GM10847 (cell line): ENCODE results near the gene SESTD1.

Source experiments
- POLR2A ChIP-seq: IDR thresholded peaks from 2 replicates; pipeline ENCODE4 v1.6.1; 2011; ENCODE audit not compliant: insufficient read length; ENCODE audit errors: extremely low read depth

The SESTD1 gene

GRCh38 chr2:179252423-179252822 lies 12.2 kb downstream of the SESTD1 start:
- no peak for TF ChIP-seq POLR2A

GRCh38 chr2:179251870-179252269 lies 12.8 kb downstream of the SESTD1 start:
- TF ChIP-seq POLR2A, result no peak

DNA sequence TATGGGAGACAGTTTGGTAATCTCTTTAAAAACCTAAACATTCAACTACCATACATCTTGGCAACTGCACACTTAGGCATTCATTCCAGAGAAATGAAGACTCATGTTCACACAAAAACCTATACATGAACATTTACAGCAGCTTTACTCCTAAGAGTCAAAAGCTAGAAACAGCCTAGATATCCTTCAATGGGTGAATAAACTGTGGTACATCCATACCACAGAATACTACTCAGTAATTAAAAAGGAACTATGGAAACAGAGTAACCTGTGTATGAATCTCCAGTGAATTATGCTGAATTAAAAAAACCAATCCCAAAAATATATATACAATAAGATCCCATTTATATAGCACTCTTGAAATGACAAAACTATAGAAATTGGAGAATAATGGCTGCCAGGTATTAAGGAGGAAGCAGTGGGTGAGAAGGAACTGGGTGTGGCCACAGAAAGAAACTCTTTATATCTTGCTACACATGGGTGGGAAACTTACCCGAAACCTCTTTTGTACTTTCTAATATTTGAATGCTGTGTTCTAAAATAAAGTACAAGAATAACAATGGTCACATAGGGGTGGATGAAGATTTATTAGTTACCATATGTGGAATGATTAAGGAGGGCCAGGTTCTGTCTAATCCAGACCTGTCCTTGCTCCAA lies 13.7 kb downstream of the SESTD1 start:
- TF ChIP-seq POLR2A, result no peak

DNA sequence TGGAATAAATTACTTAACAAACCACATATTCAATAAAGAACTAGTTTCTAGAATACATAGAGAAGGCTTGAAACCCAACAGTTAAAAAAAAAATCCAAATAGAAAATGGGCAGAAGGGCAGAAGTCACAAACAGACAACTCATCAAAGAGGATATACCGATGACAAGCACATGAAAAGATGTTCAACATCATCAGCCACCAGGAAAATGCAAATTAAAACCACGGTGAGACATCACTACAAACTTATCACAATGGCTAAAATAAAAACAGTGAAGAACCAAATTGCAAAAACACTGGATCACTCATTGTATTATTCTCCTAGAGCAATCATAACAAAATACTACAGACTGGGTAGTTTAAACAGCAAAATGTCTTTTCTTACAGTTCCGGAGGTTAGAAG lies 14.5 kb downstream of the SESTD1 start:
- no peak for TF ChIP-seq POLR2A

- no peak for TF ChIP-seq POLR2A
Measured at GRCh38 chr2:179248024-179248348, 16.6 kb downstream of the SESTD1 start.

DNA sequence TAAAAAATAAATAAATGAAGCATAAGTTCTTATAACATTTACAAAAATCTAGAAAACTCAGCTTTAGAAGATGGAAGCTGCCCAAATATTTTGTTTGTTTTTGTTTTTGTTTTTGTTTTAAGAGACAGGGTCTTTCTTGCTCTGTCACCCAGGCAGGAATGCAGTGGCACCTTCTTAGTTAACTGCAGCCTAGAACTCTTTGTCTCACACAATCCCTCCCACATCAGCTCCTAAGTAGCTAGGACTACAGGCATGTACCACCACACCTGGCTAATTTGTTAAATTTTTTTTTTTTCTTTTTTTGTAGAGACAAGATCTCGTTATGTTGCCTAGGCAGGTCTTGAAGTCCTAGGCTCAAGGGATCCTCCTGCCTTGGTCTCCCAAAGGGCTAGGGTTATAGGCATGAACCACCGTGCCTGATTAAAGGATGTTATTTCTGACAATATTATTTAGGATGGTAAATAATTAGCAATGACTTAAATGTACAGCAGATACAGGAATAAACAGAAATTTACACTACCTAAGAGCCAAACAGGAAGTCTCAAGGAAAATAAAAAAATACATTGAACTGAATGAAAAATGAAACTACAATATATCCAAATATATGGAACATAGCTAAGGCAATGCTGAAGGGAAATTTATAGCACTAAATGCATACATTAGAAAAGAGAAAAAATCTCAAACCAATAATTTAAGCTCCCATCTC lies 17.2 kb downstream of the SESTD1 start:
- no peak for TF ChIP-seq POLR2A

- no peak for TF ChIP-seq POLR2A
Measured at GRCh38 chr2:179243046-179243445, 21.6 kb downstream of the SESTD1 start.

DNA sequence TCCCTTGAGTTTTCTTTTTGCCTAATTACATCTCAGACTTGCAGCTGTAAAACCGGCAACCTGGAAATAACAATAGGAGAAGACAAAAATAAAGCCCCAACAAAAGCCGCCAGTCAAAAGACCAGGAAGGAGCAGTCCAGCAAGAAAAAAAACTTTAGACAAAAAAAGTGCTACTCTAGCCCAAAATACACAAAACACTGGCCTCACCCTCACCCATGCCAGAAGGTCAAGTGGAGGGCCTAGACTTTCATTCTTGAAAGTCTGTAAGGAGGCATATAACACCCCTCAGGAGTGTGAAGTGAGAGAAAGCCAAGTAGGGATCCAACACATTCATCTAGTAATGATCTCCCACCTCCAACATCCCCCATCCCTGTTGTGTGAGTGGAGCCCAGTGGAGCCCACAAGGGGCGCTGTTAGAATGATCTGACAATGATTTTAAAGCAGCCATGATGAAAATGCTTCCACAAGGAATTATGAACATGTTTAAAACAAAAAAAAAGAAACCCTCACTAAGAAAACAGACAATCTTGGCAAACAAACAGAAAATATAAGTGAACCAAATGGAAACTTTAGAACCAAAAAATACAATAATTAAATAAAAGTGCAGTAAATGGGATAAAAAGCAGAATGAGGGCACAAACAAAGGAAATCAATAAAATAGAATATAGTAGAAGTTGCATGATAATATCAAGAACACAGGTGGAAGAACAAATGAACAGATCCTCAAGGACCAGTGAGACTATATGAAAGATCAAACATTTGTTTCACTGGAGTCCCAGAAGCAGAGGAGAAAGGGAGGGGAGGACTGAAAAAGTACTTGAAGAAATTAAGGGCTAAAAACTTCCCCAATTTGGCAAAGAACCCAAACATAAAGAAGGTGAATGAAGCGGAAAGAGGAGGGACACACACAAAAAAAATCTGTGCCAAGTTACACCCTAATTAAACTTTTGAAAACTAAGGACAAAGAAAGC lies 23.9 kb downstream of the SESTD1 start:
- TF ChIP-seq POLR2A, result no peak

DNA sequence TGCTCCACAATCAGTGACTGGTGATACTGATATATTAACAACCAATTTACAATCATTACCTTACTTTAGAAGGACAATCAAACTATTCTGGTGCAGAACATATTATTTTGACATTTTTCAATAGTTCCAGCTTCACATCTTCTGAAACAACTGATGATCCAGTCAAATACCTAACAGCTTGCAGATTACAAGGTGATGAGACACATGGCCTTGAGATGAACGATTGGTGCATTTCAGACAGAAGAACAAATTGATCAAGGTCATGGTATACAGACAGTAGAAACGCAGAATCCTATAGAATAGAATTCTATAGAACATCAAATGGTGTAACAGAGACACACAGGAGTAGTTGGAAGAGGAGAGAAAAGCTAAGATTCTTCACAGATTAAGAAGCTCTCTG lies 24.8 kb downstream of the SESTD1 start:
- TF ChIP-seq POLR2A, result no peak

GRCh38 chr2:179239195-179239594 lies 25.4 kb downstream of the SESTD1 start:
- no peak for TF ChIP-seq POLR2A

DNA sequence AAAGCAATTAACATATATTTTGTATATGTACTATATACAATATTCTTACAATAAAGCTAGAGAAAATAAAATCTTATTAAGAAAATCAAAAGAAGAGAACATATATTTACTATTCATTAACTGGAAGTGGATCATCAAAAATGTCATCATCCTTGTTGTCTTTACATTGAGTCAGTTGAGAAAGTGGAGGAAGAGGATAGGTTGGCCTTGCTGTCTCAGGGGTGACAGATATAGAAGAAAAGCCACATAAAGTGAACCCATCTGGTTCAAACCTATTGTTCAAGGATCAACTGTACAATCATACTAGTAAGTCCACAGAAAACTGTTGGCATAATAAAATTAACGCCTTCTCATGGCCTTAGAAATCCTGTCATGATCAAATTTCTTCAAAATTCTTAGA lies 26.6 kb downstream of the SESTD1 start:
- TF ChIP-seq POLR2A, result no peak

DNA sequence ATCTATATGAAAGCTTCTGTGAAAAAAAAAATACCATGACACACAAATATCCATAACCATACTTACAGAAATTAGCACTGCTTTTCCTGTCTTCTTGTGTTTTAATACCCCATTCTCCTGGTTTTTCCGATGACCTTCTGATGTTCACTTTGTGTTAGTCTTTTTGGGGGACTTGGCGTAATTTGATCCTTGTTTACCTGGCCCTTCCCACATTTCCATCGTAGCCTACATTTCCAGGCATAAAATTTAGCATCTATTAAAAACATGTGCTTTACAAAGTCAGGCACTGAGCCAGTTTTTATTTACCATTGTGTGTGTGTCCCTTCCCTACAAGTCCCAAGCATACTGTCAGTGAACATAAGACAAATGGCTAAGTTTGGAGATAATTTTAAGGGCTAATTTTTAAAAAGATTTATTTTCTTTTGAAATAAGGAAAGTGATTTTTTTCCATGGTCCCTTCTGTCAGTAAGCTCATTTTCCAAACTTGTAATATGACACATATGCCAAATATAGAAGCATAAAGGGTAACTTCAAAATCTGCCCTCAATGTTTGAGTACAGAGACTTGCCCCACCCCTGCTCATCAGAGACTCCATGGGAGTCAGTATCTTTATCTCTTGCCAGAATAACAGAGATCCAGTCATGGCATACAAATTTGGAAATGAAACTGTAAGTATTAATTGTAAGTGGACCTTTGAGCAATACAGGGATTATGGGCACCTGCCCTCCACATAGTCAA lies 27.3 kb downstream of the SESTD1 start:
- no peak for TF ChIP-seq POLR2A

GRCh38 chr2:179235463-179236108 lies 29.0 kb downstream of the SESTD1 start:
- TF ChIP-seq POLR2A, result no peak

- no peak for TF ChIP-seq POLR2A
Measured at GRCh38 chr2:179234658-179235240, 29.9 kb downstream of the SESTD1 start.
